HT1080 (cell line): ENCODE data around the gene LDLRAD4. TPM values are rescaled to one million over a fixed set of nuclear protein-coding genes. Genes with fewer than 3 reads are reported as not detected.
"Not testable (repeated sequence)": the region's sequence is repeated elsewhere in the genome, so short reads cannot be mapped to it uniquely, and the experiment has no call there.

Experiments
- DNase-seq: peaks from one replicate; pipeline ENCODE4 v3.0.0-alpha.2; 2015; ENCODE audit warnings: low read depth
- total RNA-seq: library from RNA; depleted of rRNA; stranded (reverse); fragments of >200 nt; shearing (Covaris generic); gene quantifications from 2 replicates; pipeline ENCODE4 v1.2.3, GENCODE V29; 2014

LDLRAD4 gene
- total RNA-seq, 1 experiment from 2014 or later: not detected

- no peak for DNase-seq
These were observed 27.6 kb downstream of the LDLRAD4 start for GRCh38 chr18:13246121-13246520.

- DNase-seq: no peak
These were observed 28.0 kb downstream of the LDLRAD4 start for GRCh38 chr18:13246591-13246990.

GRCh38 chr18:13247506-13247905, 28.9 kb downstream of the LDLRAD4 start:
- DNase-seq: no peak

- no peak for DNase-seq
These were observed 34.3 kb downstream of the LDLRAD4 start for GRCh38 chr18:13252686-13253410.

- no peak for DNase-seq
These were observed 35.5 kb downstream of the LDLRAD4 start for GRCh38 chr18:13253786-13254688.

GRCh38 chr18:13254971-13255927, 36.7 kb downstream of the LDLRAD4 start:
- no peak for DNase-seq

GRCh38 chr18:13256444-13257305, 38.1 kb downstream of the LDLRAD4 start:
- DNase-seq: no peak

- DNase-seq: no peak
These were observed 38.9 kb downstream of the LDLRAD4 start for GRCh38 chr18:13257361-13257980.

- peak; percentile 7 for DNase-seq
These were observed 40.4 kb downstream of the LDLRAD4 start for GRCh38 chr18:13258921-13259320.

GRCh38 chr18:13259701-13260100, 41.1 kb downstream of the LDLRAD4 start:
- no peak for DNase-seq

- DNase-seq: peak; percentile 21
These were observed 41.8 kb downstream of the LDLRAD4 start for GRCh38 chr18:13260197-13260934.

GRCh38 chr18:13260935-13261640, 42.5 kb downstream of the LDLRAD4 start:
- no peak for DNase-seq

GRCh38 chr18:13261661-13262357, 43.2 kb downstream of the LDLRAD4 start:
- no peak for DNase-seq

- not testable (repeated sequence) for DNase-seq
These were observed 43.8 kb downstream of the LDLRAD4 start for GRCh38 chr18:13262358-13262680.

GRCh38 chr18:13262839-13263691, 44.5 kb downstream of the LDLRAD4 start:
- no peak for DNase-seq

GRCh38 chr18:13264091-13265007, 45.8 kb downstream of the LDLRAD4 start:
- DNase-seq: no peak
